Glutamatergic neuron (in vitro differentiated cells): Measurements from ENCODE around the gene SIL1. TPM values are rescaled to one million over a fixed set of nuclear protein-coding genes. Genes with fewer than 3 reads are reported as not detected.

Experiments
- DNase-seq: peaks from one replicate; pipeline ENCODE4 v3.0.0; 2022
- H3K27ac Mint-ChIP-seq: one replicate; pipeline ENCODE4 v1.8.0; 2020; ENCODE audit warnings: mild to moderate bottlenecking, mixed read lengths, inconsistent platforms; ENCODE audit not compliant: unreplicated experiment
- H3K27me3 Mint-ChIP-seq: one replicate; pipeline ENCODE4 v1.8.0; 2020; ENCODE audit warnings: mild to moderate bottlenecking, moderate library complexity, mixed read lengths, inconsistent platforms; ENCODE audit not compliant: unreplicated experiment
- H3K36me3 Mint-ChIP-seq: one replicate; pipeline ENCODE4 v1.8.0; 2020; ENCODE audit warnings: mild to moderate bottlenecking, mixed read lengths, inconsistent platforms; ENCODE audit not compliant: unreplicated experiment
- H3K4me1 Mint-ChIP-seq: one replicate; pipeline ENCODE4 v1.8.0; 2020; ENCODE audit warnings: mild to moderate bottlenecking, low read depth, mixed read lengths, inconsistent platforms; ENCODE audit not compliant: unreplicated experiment
- H3K4me3 Mint-ChIP-seq: one replicate; pipeline ENCODE4 v1.8.0; 2020; ENCODE audit warnings: mild to moderate bottlenecking, mixed read lengths, inconsistent platforms; ENCODE audit not compliant: unreplicated experiment
- H3K9me3 Mint-ChIP-seq: one replicate; pipeline ENCODE4 v1.8.0; 2020; ENCODE audit warnings: mild to moderate bottlenecking, moderate library complexity, mixed read lengths, inconsistent platforms; ENCODE audit not compliant: unreplicated experiment
- CTCF ChIP-seq: fragments of 200-600 bp; sonication (generic); IDR thresholded peaks from one replicate; pipeline ENCODE4 v1.5.0; 2021; ENCODE audit not compliant: partially characterized antibody, unreplicated experiment
- total RNA-seq: library from RNA; stranded (reverse); fragmentation: NEBNext Ultra II Directional; extraction: Animal tissue kit (Norgen Biotek cat#: 25700); gene quantifications from one replicate; pipeline ENCODE4 v1.2.1, GENCODE V29; 2021; ENCODE audit not compliant: unreplicated experiment

The SIL1 gene
- total RNA-seq, 1 donor from 2014 or later, result 15.9 TPM

GRCh38 chr5:138985683-138986082, 212.5 kb downstream of the SIL1 start:
- no peak overlapping the region for H3K4me3 Mint-ChIP-seq
- no peak for DNase-seq
- peak overlapping the region; percentile 44 for H3K27ac Mint-ChIP-seq
- H3K4me1 Mint-ChIP-seq, result peaks cover 16% of the 10 kb centered on the region
- no peaks in the 10 kb centered on the region for H3K36me3 Mint-ChIP-seq
- peaks cover 4% of the 10 kb centered on the region for H3K27me3 Mint-ChIP-seq
- peaks cover 2% of the 10 kb centered on the region for H3K9me3 Mint-ChIP-seq
- TF ChIP-seq CTCF, result no peak

GRCh38 chr5:138985256-138985655, 212.9 kb downstream of the SIL1 start:
- peaks cover 4% of the 10 kb centered on the region for H3K27me3 Mint-ChIP-seq
- peaks cover 2% of the 10 kb centered on the region for H3K9me3 Mint-ChIP-seq
- no peaks in the 10 kb centered on the region for H3K36me3 Mint-ChIP-seq
- H3K27ac Mint-ChIP-seq, result no peak overlapping the region
- no peak overlapping the region for H3K4me3 Mint-ChIP-seq
- TF ChIP-seq CTCF, result no peak
- H3K4me1 Mint-ChIP-seq, result peaks cover 16% of the 10 kb centered on the region
- no peak for DNase-seq

GRCh38 chr5:138983984-138984383, 214.2 kb downstream of the SIL1 start:
- Mint-ChIP-seq H3K27me3 (peaks cover 4% of the 10 kb centered on the region), H3K36me3 (no peaks in the 10 kb centered on the region), H3K9me3 (peaks cover 2% of the 10 kb centered on the region), H3K27ac (no peak overlapping the region), H3K4me3 (no peak overlapping the region), H3K4me1 (peaks cover 16% of the 10 kb centered on the region)
- no peak for DNase-seq
- TF ChIP-seq CTCF, result no peak

GRCh38 chr5:138981586-138981985, 216.6 kb downstream of the SIL1 start:
- peaks cover 4% of the 10 kb centered on the region for H3K27me3 Mint-ChIP-seq
- no peak overlapping the region for H3K4me3 Mint-ChIP-seq
- peaks cover 18% of the 10 kb centered on the region for H3K4me1 Mint-ChIP-seq
- DNase-seq, result no peak
- peaks cover 2% of the 10 kb centered on the region for H3K9me3 Mint-ChIP-seq
- H3K27ac Mint-ChIP-seq, result no peak overlapping the region
- TF ChIP-seq CTCF, result no peak
- peaks cover 4% of the 10 kb centered on the region for H3K36me3 Mint-ChIP-seq

GRCh38 chr5:138981131-138981530, 217.0 kb downstream of the SIL1 start:
- H3K27me3 Mint-ChIP-seq, result peaks cover 4% of the 10 kb centered on the region
- peaks cover 4% of the 10 kb centered on the region for H3K36me3 Mint-ChIP-seq
- peaks cover 14% of the 10 kb centered on the region for H3K4me1 Mint-ChIP-seq
- no peaks in the 10 kb centered on the region for H3K9me3 Mint-ChIP-seq
- no peak overlapping the region for H3K4me3 Mint-ChIP-seq
- no peak for DNase-seq
- TF ChIP-seq CTCF, result no peak
- H3K27ac Mint-ChIP-seq, result no peak overlapping the region
